ENCODE results near the gene ACACA. TPM values are rescaled to one million over a fixed set of nuclear protein-coding genes. Genes with fewer than 3 reads are reported as not detected.

ACACA gene
- total RNA-seq, 6 experiments from 2014 or later: 37.7 to 43.0 (median 40.7) TPM

GRCh38 chr17:37083456-37083855, 323.2 kb downstream of the ACACA start:
- Mint-ChIP-seq H3K36me3 (ENCODE audit: low read depth) (no peaks in the 10 kb centered on the region; the same call in 1 of the 2 replicates), H3K4me1 (ENCODE audit: low read depth) (no peaks in the 10 kb centered on the region), H3K4me3 (no peak overlapping the region), H3K27me3 (ENCODE audit: insufficient read depth) (peaks cover 7% of the 10 kb centered on the region; the same call in 1 of the 2 replicates), H3K27ac (no peak overlapping the region), H3K9me3 (no peaks in the 10 kb centered on the region; the same call in 1 of the 2 replicates)
- DNase-seq: no peak
- no peak for TF ChIP-seq CTCF (IDR thresholded peaks at IDR 0.05)

- TF ChIP-seq CTCF (IDR thresholded peaks at IDR 0.05): no peak
- no peaks in the 10 kb centered on the region; the same call in 1 of the 2 replicates for H3K36me3 Mint-ChIP-seq (ENCODE audit: low read depth)
Measured at GRCh38 chr17:37082985-37083384, 323.7 kb downstream of the ACACA start.

DNA sequence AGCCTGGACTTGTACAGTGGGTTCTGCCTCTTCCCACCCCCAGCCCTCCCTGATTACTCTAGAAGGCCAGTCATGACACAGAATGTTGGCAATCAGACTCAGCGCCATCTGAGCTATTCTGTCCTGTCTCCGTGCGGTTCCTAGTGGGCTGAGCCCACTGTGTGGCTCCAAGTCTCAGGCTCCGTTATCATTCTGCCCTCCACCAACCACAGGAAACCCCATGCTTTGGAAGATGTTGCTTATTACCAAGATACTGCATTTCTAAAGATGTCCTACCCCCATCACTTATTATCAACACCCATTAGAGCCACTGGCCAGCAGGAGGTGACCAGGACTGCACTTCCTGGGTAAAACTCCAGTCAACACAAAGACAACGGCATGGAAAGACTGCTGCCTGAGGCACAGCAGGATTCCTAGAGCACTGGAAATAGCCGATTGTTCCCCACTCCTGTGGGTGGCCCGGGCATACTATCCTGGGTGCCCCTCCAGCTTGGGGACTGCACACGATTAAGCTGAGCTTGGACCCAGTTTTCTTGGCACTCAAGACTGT, 324.2 kb downstream of the ACACA start:
- Mint-ChIP-seq H3K9me3 (no peaks in the 10 kb centered on the region; the same call in 1 of the 2 replicates), H3K27me3 (ENCODE audit: insufficient read depth) (peaks cover 7% of the 10 kb centered on the region; the same call in 1 of the 2 replicates), H3K4me1 (ENCODE audit: low read depth) (no peaks in the 10 kb centered on the region), H3K36me3 (ENCODE audit: low read depth) (no peaks in the 10 kb centered on the region; the same call in 1 of the 2 replicates), H3K27ac (no peak overlapping the region), H3K4me3 (no peak overlapping the region)
- no peak for TF ChIP-seq CTCF (IDR thresholded peaks at IDR 0.05)
- DNase-seq: no peak

More at GRCh38 chr17:37082985-37083384, 323.7 kb downstream of the ACACA start:
- DNase-seq: no peak
- Mint-ChIP-seq H3K27ac (no peak overlapping the region), H3K4me1 (ENCODE audit: low read depth) (no peaks in the 10 kb centered on the region), H3K9me3 (no peaks in the 10 kb centered on the region; the same call in 1 of the 2 replicates), H3K27me3 (ENCODE audit: insufficient read depth) (peaks cover 7% of the 10 kb centered on the region; the same call in 1 of the 2 replicates), H3K4me3 (no peak overlapping the region)

DNA sequence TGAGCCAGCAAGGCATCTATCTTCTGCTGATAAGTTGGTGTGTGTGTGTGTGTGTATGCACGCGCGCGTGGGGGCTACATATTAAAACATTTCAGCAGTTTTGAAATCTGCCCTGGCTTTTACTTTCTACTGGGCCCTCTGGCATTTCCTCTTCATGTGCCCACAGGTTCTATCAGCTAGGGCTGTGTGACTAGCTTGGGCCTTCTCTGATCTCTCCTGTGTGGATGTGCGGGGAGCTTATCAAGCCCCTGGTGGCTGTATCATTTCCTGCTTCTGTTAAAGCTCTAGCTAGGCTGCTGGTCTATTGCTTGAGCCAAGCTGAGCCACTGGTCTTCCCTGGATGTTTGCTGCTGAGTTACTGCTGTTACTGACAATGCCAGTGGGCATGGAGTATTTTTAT, 325.3 kb downstream of the ACACA start:
- TF ChIP-seq CTCF (IDR thresholded peaks at IDR 0.05): no peak
- no peak for DNase-seq
- H3K4me1 Mint-ChIP-seq (ENCODE audit: low read depth): no peaks in the 10 kb centered on the region
- no peak overlapping the region for H3K4me3 Mint-ChIP-seq
- H3K36me3 Mint-ChIP-seq (ENCODE audit: low read depth): no peaks in the 10 kb centered on the region; the same call in 1 of the 2 replicates
- no peaks in the 10 kb centered on the region; the same call in 1 of the 2 replicates for H3K9me3 Mint-ChIP-seq
- H3K27ac Mint-ChIP-seq: no peak overlapping the region
- H3K27me3 Mint-ChIP-seq (ENCODE audit: insufficient read depth): peaks cover 8% of the 10 kb centered on the region; the same call in 1 of the 2 replicates

DNA sequence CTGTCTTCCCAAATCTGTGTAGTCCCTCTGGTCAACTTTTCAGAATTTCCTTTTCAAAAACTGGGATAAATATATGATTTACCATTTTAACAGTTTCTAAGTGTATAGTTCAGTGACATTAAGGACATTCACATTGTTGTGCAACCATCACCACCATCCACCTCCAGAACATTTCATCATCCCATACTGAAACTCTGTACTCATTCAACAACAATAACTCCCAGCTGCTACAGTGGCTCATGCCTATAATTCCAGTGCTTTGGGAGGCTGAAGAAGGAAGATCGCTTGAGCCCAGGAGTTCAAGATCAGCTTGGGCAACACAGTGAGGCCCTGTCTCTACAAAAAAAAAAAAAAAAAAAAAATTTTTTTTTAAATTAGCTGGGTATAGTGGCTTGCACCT, 326.9 kb downstream of the ACACA start:
- H3K4me1 Mint-ChIP-seq (ENCODE audit: low read depth): no peaks in the 10 kb centered on the region
- no peak overlapping the region for H3K4me3 Mint-ChIP-seq
- no peak for TF ChIP-seq CTCF (IDR thresholded peaks at IDR 0.05)
- no peaks in the 10 kb centered on the region; the same call in 1 of the 2 replicates for H3K9me3 Mint-ChIP-seq
- H3K27me3 Mint-ChIP-seq (ENCODE audit: insufficient read depth): peaks cover 9% of the 10 kb centered on the region; the same call in 1 of the 2 replicates
- H3K27ac Mint-ChIP-seq: no peak overlapping the region
- no peaks in the 10 kb centered on the region for H3K36me3 Mint-ChIP-seq (ENCODE audit: low read depth)
- DNase-seq: peak; percentile 10

Data from HFFc6 (cell line).